A673 (cell line): ENCODE measurements around the gene AMIGO3.

Experiments used
- EZH2 ChIP-seq: fragments of 200-600 bp; sonication (generic); IDR thresholded peaks from 2 replicates; pipeline ENCODE4 v1.6.1; 2017; ENCODE audit warnings: borderline replicate concordance, low read depth, mild to moderate bottlenecking, mixed read lengths, antibody characterized with exemption, low read length; ENCODE audit not compliant: poor library complexity, severe bottlenecking
- TF ChIP-seq, protein P1 (sequence below): fragments of 300-800, 200-600 bp; sonication (generic); conservative IDR thresholded peaks from 2 replicates; pipeline ENCODE4 v1.5.1; 2017; ENCODE audit warnings: low read depth, mild to moderate bottlenecking, antibody characterized with exemption, low read length, moderate library complexity, mixed read lengths

DNA sequence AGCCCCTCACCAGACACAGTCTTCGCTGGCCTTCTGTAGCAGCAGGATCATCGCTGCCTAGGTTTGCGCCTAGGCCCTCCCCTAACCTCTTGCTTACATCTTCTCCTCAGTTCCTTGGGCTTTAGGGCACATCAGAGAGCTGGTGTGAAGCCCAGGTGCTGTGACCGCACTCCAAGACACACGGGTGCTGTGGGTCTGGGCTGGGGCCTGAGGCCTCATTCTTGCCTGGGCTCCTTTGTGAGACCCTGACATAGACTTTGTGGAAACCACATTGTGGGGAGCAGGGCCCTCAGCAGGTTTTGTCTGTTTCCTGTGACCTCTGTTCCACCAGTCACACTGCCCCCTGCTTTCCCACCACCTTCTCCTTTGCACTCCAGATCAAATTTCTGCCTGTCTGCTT is 8.0 kb downstream of the AMIGO3 start:
- TF ChIP-seq, protein P1, sequence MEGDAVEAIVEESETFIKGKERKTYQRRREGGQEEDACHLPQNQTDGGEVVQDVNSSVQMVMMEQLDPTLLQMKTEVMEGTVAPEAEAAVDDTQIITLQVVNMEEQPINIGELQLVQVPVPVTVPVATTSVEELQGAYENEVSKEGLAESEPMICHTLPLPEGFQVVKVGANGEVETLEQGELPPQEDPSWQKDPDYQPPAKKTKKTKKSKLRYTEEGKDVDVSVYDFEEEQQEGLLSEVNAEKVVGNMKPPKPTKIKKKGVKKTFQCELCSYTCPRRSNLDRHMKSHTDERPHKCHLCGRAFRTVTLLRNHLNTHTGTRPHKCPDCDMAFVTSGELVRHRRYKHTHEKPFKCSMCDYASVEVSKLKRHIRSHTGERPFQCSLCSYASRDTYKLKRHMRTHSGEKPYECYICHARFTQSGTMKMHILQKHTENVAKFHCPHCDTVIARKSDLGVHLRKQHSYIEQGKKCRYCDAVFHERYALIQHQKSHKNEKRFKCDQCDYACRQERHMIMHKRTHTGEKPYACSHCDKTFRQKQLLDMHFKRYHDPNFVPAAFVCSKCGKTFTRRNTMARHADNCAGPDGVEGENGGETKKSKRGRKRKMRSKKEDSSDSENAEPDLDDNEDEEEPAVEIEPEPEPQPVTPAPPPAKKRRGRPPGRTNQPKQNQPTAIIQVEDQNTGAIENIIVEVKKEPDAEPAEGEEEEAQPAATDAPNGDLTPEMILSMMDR = no peak
- TF ChIP-seq EZH2 = no peak
